Astrocyte of the hippocampus (primary cell): ENCODE results near the gene DUSP2.
"Not testable (repeated sequence)": the region's sequence is repeated elsewhere in the genome, so short reads cannot be mapped to it uniquely, and the experiment has no call there.

Source experiments
- DNase-seq: peaks from one replicate; pipeline ENCODE4 v3.0.0; 2011; ENCODE audit warnings: low read depth, low spot score

DUSP2 gene

GRCh38 chr2:96163415-96163767 is 18.2 kb upstream of the DUSP2 start:
- DNase-seq = no peak

- no peak for DNase-seq
Observed at GRCh38 chr2:96161898-96162297, 16.7 kb upstream of the DUSP2 start.

DNA sequence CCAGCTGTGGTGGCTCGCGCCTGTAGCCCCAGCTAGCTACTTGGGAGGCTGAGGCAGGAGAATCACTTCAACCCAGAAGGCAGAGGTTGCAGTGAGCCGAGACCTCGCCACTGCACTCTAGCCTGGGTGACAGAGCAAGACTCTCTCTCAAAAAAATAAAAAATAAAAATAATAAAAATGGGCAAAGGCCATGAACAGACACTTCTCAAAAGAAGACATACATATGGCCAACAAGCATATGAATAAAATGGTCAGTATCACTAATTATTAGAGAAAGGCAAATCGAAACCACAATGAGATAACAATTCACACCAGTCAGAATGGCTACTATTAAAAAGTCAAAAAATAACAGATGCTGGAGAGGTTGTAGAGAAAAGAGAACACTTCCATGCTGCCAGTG is 15.1 kb upstream of the DUSP2 start:
- DNase-seq = not testable (repeated sequence)

DNA sequence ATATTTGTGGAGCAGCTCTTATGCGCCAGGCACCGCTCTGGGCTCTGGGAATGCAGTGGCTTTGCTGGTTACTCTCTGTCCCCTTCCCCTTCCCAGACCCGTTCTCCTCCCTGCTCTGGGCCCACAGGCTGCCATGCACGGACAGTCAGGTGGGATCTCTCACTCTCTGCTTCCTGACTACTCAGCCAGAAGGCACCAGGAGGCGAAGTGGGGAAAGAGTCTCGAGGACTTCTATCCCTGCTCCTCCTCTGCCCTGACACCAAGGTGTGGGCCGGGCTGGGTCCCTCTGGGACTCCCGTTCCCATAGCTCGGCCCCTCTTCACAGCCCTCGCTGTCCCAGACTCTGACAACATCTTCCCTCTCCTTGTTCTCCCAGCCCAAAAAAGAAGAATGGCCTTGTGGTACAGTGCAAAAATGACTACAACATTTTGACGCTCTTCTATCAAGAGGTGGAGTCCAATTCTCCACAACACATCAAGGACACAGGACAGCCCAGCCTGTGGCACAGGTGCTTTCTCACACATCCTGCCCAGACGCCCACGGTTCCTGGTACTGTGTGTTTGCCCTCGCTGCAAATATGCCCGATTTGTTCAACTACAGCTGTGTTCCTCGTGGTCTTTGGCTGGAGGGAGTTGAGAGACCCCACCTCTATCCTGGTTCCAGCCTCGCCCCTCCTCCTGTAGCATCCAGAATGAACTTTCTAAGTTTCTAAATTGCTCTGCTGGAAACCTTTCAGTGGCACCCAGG is 14.0 kb upstream of the DUSP2 start:
- DNase-seq = no peak

DNA sequence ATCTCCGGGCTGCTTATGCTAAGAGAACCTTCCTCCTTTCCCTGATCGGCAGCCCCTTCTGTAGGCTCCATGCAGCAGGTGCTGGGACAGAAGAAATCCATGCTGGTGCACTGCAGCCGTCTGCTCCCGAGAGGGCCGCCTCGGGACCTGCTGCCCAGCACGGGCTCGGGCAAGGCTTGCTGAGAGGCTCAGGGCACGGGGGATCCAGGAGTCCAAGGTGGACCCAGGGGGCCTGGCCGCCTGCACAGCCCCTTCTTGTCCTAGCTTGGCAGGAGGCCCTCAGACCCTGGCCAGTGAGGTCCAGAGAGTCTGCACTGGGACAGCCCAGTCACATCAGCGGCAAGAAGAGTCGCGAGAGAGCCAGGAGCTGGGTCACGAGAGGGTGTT is 13.3 kb upstream of the DUSP2 start:
- DNase-seq = no peak

DNA sequence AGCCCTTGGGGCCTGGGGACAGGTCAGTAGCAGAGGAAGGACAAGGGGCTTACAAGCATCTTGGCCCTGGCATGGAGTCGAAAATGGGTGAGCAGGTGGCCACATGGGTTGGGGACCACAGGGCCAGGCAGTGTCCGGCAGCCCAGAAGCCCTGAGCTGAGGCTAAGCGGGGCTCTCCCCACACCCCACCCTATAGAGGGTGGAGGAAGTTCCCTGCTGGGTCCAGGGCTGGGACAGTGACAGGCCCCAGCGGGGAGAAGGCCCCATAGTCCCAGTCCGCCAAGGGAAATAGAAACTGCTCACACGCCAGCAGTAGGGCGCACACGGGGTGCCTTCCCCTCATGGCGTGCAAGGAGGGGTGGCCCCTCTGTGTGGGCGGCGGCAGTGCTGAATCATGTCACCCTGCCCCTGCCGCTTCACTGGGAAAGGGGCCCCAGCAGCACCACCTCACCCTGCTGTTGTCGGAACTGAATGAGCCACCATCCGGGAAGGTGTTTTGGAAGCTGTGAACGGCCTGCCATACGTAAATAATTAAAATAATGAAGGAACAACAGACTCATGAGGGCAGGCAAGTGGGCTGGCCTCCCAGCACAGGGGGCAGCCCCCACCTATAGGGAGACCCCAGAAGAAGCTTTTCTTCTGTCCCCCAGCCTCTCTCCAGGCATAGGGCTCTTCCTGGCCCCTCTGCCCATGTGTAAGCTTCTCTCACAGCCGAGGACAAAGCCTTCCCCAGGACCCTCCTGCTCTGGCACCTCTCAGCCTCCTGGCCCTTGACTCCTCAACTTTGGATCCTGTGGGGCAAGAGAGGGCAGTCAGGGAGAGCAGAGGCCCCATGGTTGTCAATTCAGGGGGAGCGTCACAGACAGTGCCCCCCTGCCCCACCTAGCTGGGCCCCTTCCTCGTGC is 12.7 kb upstream of the DUSP2 start:
- no peak for DNase-seq

DNA sequence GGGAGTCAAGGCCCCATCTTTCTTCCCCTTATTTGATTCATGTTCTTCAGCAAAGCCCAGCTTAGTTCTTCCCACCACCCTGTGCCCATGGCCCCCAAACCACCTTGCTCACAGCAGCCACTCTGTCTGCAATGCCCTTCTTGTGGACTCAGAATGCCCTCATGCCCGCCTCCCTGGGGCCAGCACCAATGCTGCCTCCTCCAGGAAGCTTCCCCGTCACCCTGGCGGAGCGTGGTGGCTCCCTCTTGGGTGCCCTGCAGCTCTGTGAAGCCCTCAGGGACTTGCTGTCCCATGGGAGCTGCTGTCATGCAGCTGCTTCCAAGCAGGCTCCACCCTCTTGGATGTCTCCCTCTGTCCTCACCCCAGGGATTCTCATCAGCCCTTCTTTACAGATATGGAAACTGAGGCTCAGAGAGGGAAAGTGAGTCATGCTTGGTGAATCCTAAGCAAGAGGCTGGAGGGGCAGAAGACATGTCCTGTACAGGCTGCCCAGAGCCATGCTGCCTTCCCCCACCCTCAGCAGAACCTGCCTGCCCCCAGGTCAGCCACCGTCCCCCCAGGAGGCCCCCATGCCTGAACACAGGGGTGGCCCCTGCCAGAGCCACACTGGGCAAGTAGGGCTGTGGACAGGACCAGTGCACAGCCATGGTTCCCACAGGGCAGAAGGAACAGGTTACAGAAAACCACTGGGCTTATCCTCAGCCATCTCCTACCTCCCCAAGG is 11.8 kb upstream of the DUSP2 start:
- DNase-seq = no peak

- DNase-seq = no peak
Observed at GRCh38 chr2:96156011-96156820, 11.0 kb upstream of the DUSP2 start.

- DNase-seq = no peak
Observed at GRCh38 chr2:96154506-96155380, 9.5 kb upstream of the DUSP2 start.

GRCh38 chr2:96153991-96154431 is 8.8 kb upstream of the DUSP2 start:
- no peak for DNase-seq

- DNase-seq = no peak
Observed at GRCh38 chr2:96153291-96153713, 8.1 kb upstream of the DUSP2 start.

- DNase-seq = no peak
Observed at GRCh38 chr2:96152304-96153161, 7.3 kb upstream of the DUSP2 start.

GRCh38 chr2:96151595-96152303 is 6.5 kb upstream of the DUSP2 start:
- DNase-seq = no peak

DNA sequence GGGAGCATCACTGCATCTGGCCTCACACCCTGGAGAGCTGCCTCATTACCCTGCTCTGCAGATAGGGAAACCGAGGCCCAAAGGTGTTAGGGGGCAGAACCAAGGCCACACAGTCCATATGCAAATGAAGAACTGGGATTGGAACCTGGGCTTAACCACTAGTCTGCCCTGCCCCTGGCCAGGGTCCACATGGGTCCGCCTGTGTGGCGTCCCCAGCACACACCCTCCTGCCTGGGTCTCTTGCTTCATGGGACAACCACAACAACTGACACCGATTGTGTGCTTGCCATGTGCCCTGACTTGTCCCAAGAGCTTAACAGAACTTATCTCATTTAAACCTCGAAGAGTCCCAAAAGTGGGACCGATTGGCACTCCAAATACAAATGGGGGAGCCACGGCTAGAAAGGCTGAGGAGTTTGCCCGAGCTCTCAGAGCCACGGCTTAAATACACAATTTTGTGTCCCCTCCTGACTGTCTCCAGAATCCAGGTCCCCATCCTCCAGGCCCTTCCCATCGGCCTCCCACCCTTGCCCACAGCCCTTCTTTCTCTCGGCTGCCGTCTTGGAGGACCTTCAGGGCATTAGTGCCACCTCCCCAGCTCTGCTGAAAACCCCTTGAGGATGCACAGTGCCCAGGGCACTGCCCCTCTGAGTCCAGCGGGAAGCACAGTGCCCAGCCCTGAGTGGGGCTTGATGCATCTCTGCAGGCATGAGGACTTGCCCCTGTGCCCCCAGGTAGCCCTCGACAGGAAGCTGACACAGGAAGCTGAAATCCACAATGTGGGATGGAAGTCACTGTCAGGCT is 5.8 kb upstream of the DUSP2 start:
- DNase-seq = no peak

GRCh38 chr2:96150007-96150640 is 4.9 kb upstream of the DUSP2 start:
- no peak for DNase-seq

DNA sequence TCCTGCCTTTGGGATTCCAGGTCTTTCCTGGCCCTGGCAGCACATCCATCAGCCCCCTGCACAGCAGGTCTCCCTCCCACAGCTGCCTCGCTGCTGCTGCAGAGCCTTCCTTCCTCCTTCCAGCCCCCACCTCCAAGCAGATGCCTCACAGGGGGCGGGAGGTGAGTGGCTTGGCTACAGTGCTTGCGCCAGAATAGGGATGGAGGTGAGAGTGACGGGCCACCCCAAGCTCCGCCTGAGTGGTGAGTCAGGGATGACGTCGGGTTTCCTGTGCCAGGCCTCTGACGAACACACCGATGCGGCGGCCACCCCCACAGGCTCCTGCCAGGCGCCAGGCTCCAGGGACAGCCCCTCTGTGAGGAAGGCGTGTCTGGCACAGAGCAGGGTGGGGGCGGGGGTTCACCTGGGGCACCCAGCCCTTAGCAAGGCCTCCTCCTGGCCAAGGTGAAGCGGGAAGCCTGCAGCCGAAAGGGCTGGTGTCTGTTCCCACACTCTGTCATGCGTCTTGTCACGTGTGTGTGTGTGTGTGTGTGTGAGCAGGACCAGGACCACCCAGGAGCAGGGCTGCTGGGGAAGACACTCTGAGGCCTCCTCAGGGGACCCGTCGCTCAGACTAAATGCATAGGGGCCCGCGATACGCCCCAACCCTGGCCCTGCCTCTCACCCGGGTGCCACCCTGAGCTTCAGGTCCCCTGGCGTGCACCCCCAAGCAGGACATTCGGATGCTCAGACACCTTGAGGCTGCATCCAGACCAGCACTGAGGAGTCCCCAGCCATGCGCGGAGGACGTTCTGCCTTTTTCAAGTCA is 3.4 kb upstream of the DUSP2 start:
- DNase-seq = peak; percentile 96
